Esophagus muscularis mucosa (tissue), 4 donors: ENCODE results near the gene SF3A2.

Source experiments
- EP300 ChIP-seq: sonication (generic); formaldehyde crosslinking; IDR thresholded peaks from one replicate; pipeline ENCODE4 v1.6.1; 2017; ENCODE audit warnings: antibody characterized with exemption
- POLR2A ChIP-seq: fragments of 450-650 bp; IDR thresholded peaks from one replicate; pipeline ENCODE4 v1.6.1; 2017; ENCODE audit warnings: antibody characterized with exemption, moderate library complexity, mild to moderate bottlenecking, low read depth
- TF ChIP-seq, protein P1 (sequence below), 3 experiments: fragments of 200-600 bp in 2 of 3; fragments of 450-650 bp in 1 of 3; sonication (generic) in 2 of 3; IDR thresholded peaks; one replicate each; pipeline ENCODE4 v1.5.1; 2017 to 2019; ENCODE audit warnings: antibody characterized with exemption in 3 of 3, mild to moderate bottlenecking in 2 of 3, moderate library complexity in 1 of 3

- no peak for TF ChIP-seq EP300
- TF ChIP-seq, protein P1, sequence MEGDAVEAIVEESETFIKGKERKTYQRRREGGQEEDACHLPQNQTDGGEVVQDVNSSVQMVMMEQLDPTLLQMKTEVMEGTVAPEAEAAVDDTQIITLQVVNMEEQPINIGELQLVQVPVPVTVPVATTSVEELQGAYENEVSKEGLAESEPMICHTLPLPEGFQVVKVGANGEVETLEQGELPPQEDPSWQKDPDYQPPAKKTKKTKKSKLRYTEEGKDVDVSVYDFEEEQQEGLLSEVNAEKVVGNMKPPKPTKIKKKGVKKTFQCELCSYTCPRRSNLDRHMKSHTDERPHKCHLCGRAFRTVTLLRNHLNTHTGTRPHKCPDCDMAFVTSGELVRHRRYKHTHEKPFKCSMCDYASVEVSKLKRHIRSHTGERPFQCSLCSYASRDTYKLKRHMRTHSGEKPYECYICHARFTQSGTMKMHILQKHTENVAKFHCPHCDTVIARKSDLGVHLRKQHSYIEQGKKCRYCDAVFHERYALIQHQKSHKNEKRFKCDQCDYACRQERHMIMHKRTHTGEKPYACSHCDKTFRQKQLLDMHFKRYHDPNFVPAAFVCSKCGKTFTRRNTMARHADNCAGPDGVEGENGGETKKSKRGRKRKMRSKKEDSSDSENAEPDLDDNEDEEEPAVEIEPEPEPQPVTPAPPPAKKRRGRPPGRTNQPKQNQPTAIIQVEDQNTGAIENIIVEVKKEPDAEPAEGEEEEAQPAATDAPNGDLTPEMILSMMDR (IDR thresholded peaks at IDR 0.05) = no peak
- TF ChIP-seq POLR2A = no peak
Measured at GRCh38 chr19:2228157-2229030, 8.2 kb upstream of the SF3A2 start.
